H1 (cell line): ENCODE results near the gene TMBIM1. TPM values are rescaled to one million over a fixed set of nuclear protein-coding genes. Genes with fewer than 3 reads are reported as not detected.

Source experiments
- CTCF ChIA-PET: fragments of 300-600 bp; sonication (Branson Sonifier 250); formaldehyde crosslinking; loops from one replicate; lab custom pipeline; 2021; ENCODE audit not compliant: partially characterized antibody; lab: Charles Lee
- POLR2A ChIA-PET: fragments of 300-600 bp; sonication (Branson Sonifier 250); formaldehyde crosslinking; loops from one replicate; lab custom pipeline; 2021; ENCODE audit warnings: inconsistent platforms; ENCODE audit not compliant: partially characterized antibody; lab: Charles Lee
- DNase-seq, 2 experiments: peaks; one replicate each; pipeline versions ENCODE4 v3.0.0 to v3.0.0-alpha.2; 2010 to 2022; ENCODE audit warnings: low spot score in 2 of 2, low read depth in 1 of 2, mixed read lengths in 1 of 2
- FAIRE-seq: peaks from 2 replicates; lab custom pipeline; 2011; peaks lifted over from hg19 to GRCh38; lab: Jason Lieb, UNC
- H2AFZ ChIP-seq: 2 replicates; pipeline ENCODE4 v1.8.1; 2012; ENCODE audit warnings: low read length, inconsistent platforms
- H2AK5ac ChIP-seq: 2 replicates; pipeline ENCODE4 v1.6.1; 2013; ENCODE audit warnings: low read depth, low read length
- H2BK120ac ChIP-seq: replicated peaks from 2 replicates; pipeline ENCODE3; 2013; ENCODE audit warnings: low read depth, low read length, inconsistent platforms
- H2BK12ac ChIP-seq: 2 replicates; pipeline ENCODE4 v1.6.1; 2013; ENCODE audit warnings: low read depth, low read length
- H2BK15ac ChIP-seq: 2 replicates; pipeline ENCODE4 v1.6.1; 2013; ENCODE audit warnings: low read length
- H2BK20ac ChIP-seq: 2 replicates; pipeline ENCODE4 v1.6.1; 2013; ENCODE audit warnings: low read length
- H2BK5ac ChIP-seq: 2 replicates; pipeline ENCODE4 v1.6.1; 2013; ENCODE audit warnings: low read depth, low read length
- H3K14ac ChIP-seq: 2 replicates; pipeline ENCODE4 v1.6.1; 2013; ENCODE audit warnings: inconsistent platforms; ENCODE audit not compliant: insufficient read length
- H3K18ac ChIP-seq: 2 replicates; pipeline ENCODE4 v1.6.1; 2013; ENCODE audit warnings: low read length; ENCODE audit errors: extremely low read depth
- H3K23ac ChIP-seq: 2 replicates; pipeline ENCODE4 v1.6.1; 2013; ENCODE audit warnings: inconsistent platforms; ENCODE audit not compliant: insufficient read length
- H3K23me2 ChIP-seq: 2 replicates; pipeline ENCODE4 v1.6.1; 2013; ENCODE audit warnings: low read depth, low read length
- H3K27ac ChIP-seq: 2 replicates; pipeline ENCODE4 v1.6.1; 2011; ENCODE audit warnings: low read depth, low read length, inconsistent platforms
- H3K27me3 ChIP-seq, 4 experiments: replicated peaks in 1 of 4; 1 replicate in 1 of 4; 2 replicates in 3 of 4; pipeline versions ENCODE4 v1.6.1 to v1.8.1; 2011 to 2013; ENCODE audit warnings: low read length in 3 of 4, mild to moderate bottlenecking in 3 of 4, inconsistent platforms in 2 of 4, mixed read lengths in 2 of 4, moderate library complexity in 1 of 4; ENCODE audit not compliant: control insufficient read depth in 3 of 4, insufficient read depth in 3 of 4; ENCODE audit errors: extremely low read depth in 1 of 4
- H3K36me3 ChIP-seq, 4 experiments: 2 replicates each; pipeline versions ENCODE4 v1.6.1 to v1.8.1; 2011 to 2013; ENCODE audit warnings: mild to moderate bottlenecking in 4 of 4, low read length in 3 of 4, moderate library complexity in 2 of 4, control low read depth in 1 of 4, inconsistent platforms in 1 of 4; ENCODE audit not compliant: insufficient read depth in 4 of 4, control insufficient read depth in 2 of 4
- H3K4ac ChIP-seq: replicated peaks from 2 replicates; pipeline ENCODE3; 2013; ENCODE audit warnings: low read length, low read depth, mixed read lengths, inconsistent platforms; ENCODE audit not compliant: insufficient read length
- H3K4me1 ChIP-seq, 4 experiments: replicated peaks in 1 of 4; 1 replicate in 1 of 4; 2 replicates in 3 of 4; pipeline versions ENCODE4 v1.6.1 to v1.8.1; 2011 to 2013; ENCODE audit warnings: low read length in 3 of 4, inconsistent platforms in 2 of 4, mixed read lengths in 1 of 4; ENCODE audit not compliant: insufficient read depth in 4 of 4, control insufficient read depth in 3 of 4
- H3K4me2 ChIP-seq, 2 experiments: 2 replicates each; pipeline versions ENCODE4 v1.6.1 to v1.8.1; 2011 to 2013; ENCODE audit warnings: low read depth in 2 of 2, low read length in 2 of 2, control low read depth in 1 of 2, inconsistent platforms in 1 of 2, mild to moderate bottlenecking in 1 of 2; ENCODE audit not compliant: insufficient read depth in 1 of 2
- H3K4me3 ChIP-seq, 4 experiments: fragments of 200-600, 300-600 bp in 1 of 4; sonication (generic), shearing (Covaris generic), sonication (Bioruptor Twin) in 1 of 4; 2 replicates each; pipeline versions ENCODE4 v1.5.1 to v1.8.1; 2011 to 2016; ENCODE audit warnings: low read length in 4 of 4, low read depth in 3 of 4, control low read depth in 2 of 4, inconsistent platforms in 2 of 4, mild to moderate bottlenecking in 2 of 4, mixed read lengths in 1 of 4, moderate library complexity in 1 of 4; ENCODE audit not compliant: insufficient read depth in 2 of 4; ENCODE audit errors: extremely low read depth in 1 of 4
- H3K56ac ChIP-seq: replicated peaks from 2 replicates; pipeline ENCODE3; 2013; ENCODE audit warnings: low read depth, mild to moderate bottlenecking, mixed read lengths, low read length, inconsistent platforms; ENCODE audit not compliant: insufficient read length
- H3K79me1 ChIP-seq: 2 replicates; pipeline ENCODE4 v1.6.1; 2013; ENCODE audit warnings: low read depth, low read length, control low read depth
- H3K79me2 ChIP-seq, 2 experiments: 2 replicates each; pipeline versions ENCODE4 v1.6.1 to v1.8.1; 2012 to 2013; ENCODE audit warnings: low read length in 2 of 2, mild to moderate bottlenecking in 2 of 2, inconsistent platforms in 1 of 2; ENCODE audit not compliant: insufficient read depth in 2 of 2, control insufficient read depth in 1 of 2
- H3K9ac ChIP-seq, 4 experiments: replicated peaks in 1 of 4; 1 replicate in 1 of 4; 2 replicates in 3 of 4; pipeline versions ENCODE4 v1.6.1 to v1.8.1; 2011 to 2013; ENCODE audit warnings: low read depth in 3 of 4, low read length in 3 of 4, control low read depth in 2 of 4, mild to moderate bottlenecking in 2 of 4, moderate library complexity in 2 of 4, inconsistent platforms in 1 of 4; ENCODE audit errors: extremely low read depth in 1 of 4
- H3K9me3 ChIP-seq, 2 experiments: 2 replicates each; pipeline versions ENCODE4 v1.6.1 to v1.8.1; 2012 to 2013; ENCODE audit warnings: mild to moderate bottlenecking in 2 of 2, moderate library complexity in 2 of 2, control low read depth in 1 of 2, inconsistent platforms in 1 of 2, low read depth in 1 of 2, low read length in 1 of 2, mixed read lengths in 1 of 2; ENCODE audit not compliant: insufficient read depth in 2 of 2
- H4K20me1 ChIP-seq, 2 experiments: replicated peaks in 1 of 2; 2 replicates each; pipeline versions ENCODE3 to v1.8.1; 2011 to 2013; ENCODE audit warnings: inconsistent platforms in 2 of 2, low read length in 2 of 2, mild to moderate bottlenecking in 1 of 2; ENCODE audit not compliant: insufficient read depth in 2 of 2, control insufficient read depth in 1 of 2
- H4K5ac ChIP-seq: 2 replicates; pipeline ENCODE4 v1.6.1; 2013; ENCODE audit warnings: low read length, low read depth, mixed read lengths, inconsistent platforms; ENCODE audit not compliant: insufficient read length
- H4K8ac ChIP-seq: 2 replicates; pipeline ENCODE4 v1.8.0; 2013; ENCODE audit warnings: mild to moderate bottlenecking, moderate library complexity, low read length, inconsistent platforms; ENCODE audit not compliant: insufficient read depth; ENCODE audit errors: extremely low read depth
- H4K91ac ChIP-seq: replicated peaks from 2 replicates; pipeline ENCODE3; 2013; ENCODE audit warnings: low read length, mixed read lengths, inconsistent platforms; ENCODE audit not compliant: insufficient read length
- BACH1 ChIP-seq: IDR thresholded peaks from 2 replicates; pipeline ENCODE4 v1.6.1; 2012; ENCODE audit warnings: low read length, improper control_type of control experiment
- JUND ChIP-seq: IDR thresholded peaks from 2 replicates; pipeline ENCODE4 v1.6.1; 2011; ENCODE audit warnings: mild to moderate bottlenecking, improper control_type of control experiment, low read length
- KDM1A ChIP-seq: fragments of 200-600, 300-600 bp; sonication (generic); IDR thresholded peaks from 2 replicates; pipeline ENCODE4 v1.7.1; 2016; ENCODE audit warnings: mild to moderate bottlenecking, low read length, borderline replicate concordance
- SP2 ChIP-seq: IDR thresholded peaks from 2 replicates; pipeline ENCODE4 v1.6.1; 2012; ENCODE audit warnings: mild to moderate bottlenecking, low read length, inconsistent platforms
- SUZ12 ChIP-seq: fragments of 200-600 bp; sonication (generic); IDR thresholded peaks from 2 replicates; pipeline ENCODE4 v1.6.1; 2012; ENCODE audit warnings: mild to moderate bottlenecking, inconsistent platforms, low read length, moderate library complexity, mixed read lengths
- WGBS, 2 experiments: shearing (Covaris generic) in 1 of 2; methylation state at CpG; one replicate each; pipeline versions ENCODE4 v1.1.6 to v1.1.7; 2013 to 2015; ENCODE audit warnings: low lambda C conversion rate in 2 of 2, mixed read lengths in 2 of 2, inconsistent platforms in 1 of 2, low coverage in 1 of 2, missing lambda C conversion rate in 1 of 2; ENCODE audit not compliant: insufficient replicate concordance in 2 of 2, insufficient coverage in 1 of 2, insufficient read length in 1 of 2; ENCODE audit errors: extremely low coverage in 1 of 2, missing lambda C conversion rate in 1 of 2; 5-methylcytosine and 5-hydroxymethylcytosine counted together
- polyA plus RNA-seq, 7 experiments: library from polyadenylated mRNA; depleted of rRNA in 3 of 7; stranded (reverse) in 5 of 7; unstranded in 2 of 7; fragments of >200 nt in 5 of 7; fragments of 200-250 nt in 2 of 7; gene quantifications; 1 replicate in 5 of 7; 2 replicates in 1 of 7; 4 replicates in 1 of 7; pipeline versions ENCODE4 v1.2.1 to v1.2.3, GENCODE V29; 2011 to 2013; ENCODE audit warnings: missing spikeins in 2 of 7, mixed read lengths in 2 of 7
- total RNA-seq: library from RNA; stranded (reverse); fragmentation: NEBNext Ultra II Directional; extraction: Animal tissue kit (Norgen Biotek cat#: 25700); gene quantifications from 2 replicates; pipeline ENCODE4 v1.2.1, GENCODE V29; 2021
- TF ChIP-seq, protein P1 (sequence below): IDR thresholded peaks from 2 replicates; pipeline ENCODE4 v1.6.1; 2011; ENCODE audit warnings: low read length, improper control_type of control experiment

TMBIM1 gene
- total and polyA plus RNA-seq, 2 of the 8 experiments (the other 6 are each of a cell fraction or from before 2014, with no cell fraction given), result 22.1 to 36.8 TPM

DNA sequence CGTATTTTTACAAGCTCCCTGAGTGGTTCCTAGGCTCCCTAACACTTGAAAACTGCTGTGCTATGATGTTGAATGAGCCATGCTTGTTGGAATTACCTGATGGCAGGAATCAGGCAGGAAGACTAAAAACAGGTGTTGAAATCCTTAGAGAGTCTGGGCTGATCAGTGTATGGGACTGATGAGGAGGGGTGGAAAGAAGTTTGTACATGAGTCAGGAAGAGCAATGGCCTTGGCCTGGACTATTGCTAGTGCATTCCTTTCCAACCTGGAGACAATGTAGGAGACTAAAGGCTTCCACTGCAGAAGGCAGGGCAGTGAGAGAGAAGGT, 25.0 kb upstream of the TMBIM1 start:
- Histone ChIP-seq H4K20me1 (no peaks in the 10 kb centered on the region), H3K18ac (no peak overlapping the region), H2AFZ (no peak overlapping the region), H3K79me1 (no peaks in the 10 kb centered on the region), H3K4me2 (no peak overlapping the region), H2BK20ac (no peak overlapping the region), H2BK5ac (no peak overlapping the region), H4K5ac (no peak overlapping the region), H3K9ac (no peak overlapping the region), H4K8ac (no peak overlapping the region), H2BK15ac (no peak overlapping the region), H3K4ac (no peak overlapping the region), H3K79me2 (no peaks in the 10 kb centered on the region), H3K4me3 (no peak overlapping the region), H3K36me3 (no peaks in the 10 kb centered on the region), H3K14ac (no peak overlapping the region), H3K23ac (no peak overlapping the region), H2BK12ac (no peak overlapping the region), H3K23me2 (no peaks in the 10 kb centered on the region), H2AK5ac (no peak overlapping the region)
- CTCF ChIA-PET, result interaction anchor here (0.6 to 4.0 kb wide), 6 partner anchors 9 to 327 kb away, joined by 3 to 21 read pairs (median 4); partner anchors contain the start of gene CATIP
- 92% methylated on average over 1 of the region's 1 CpG; no CpG with 5 or more reads in 1 of the 2 experiments for WGBS, 2 experiments
- FAIRE-seq, result no peak
- TF ChIP-seq JUND (no peak), SUZ12 (no peak), SP2 (no peak), KDM1A (no peak), BACH1 (no peak)
- TF ChIP-seq, protein P1, sequence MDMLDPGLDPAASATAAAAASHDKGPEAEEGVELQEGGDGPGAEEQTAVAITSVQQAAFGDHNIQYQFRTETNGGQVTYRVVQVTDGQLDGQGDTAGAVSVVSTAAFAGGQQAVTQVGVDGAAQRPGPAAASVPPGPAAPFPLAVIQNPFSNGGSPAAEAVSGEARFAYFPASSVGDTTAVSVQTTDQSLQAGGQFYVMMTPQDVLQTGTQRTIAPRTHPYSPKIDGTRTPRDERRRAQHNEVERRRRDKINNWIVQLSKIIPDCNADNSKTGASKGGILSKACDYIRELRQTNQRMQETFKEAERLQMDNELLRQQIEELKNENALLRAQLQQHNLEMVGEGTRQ, result no peak
- TF ChIP-seq, all 59 proteins: peak for 0
- Histone ChIP-seq H3K9me3 (no peaks in the 10 kb centered on the region), H3K27ac (no peak overlapping the region), H2BK120ac (no peak overlapping the region), H4K91ac (no peak overlapping the region), H3K4me1 (peaks cover under 1 to 2% (median 2%) of the 10 kb centered on the region in 4 experiments), H3K27me3 (no peaks in the 10 kb centered on the region), H3K56ac (no peak overlapping the region)
- no peak for DNase-seq
- POLR2A ChIA-PET, result interaction anchor here (0.9 to 1.0 kb wide), 2 partner anchors 13 to 88 kb away, joined by 3 read pairs; no protein-coding TSS in a partner anchor
